Activated CD8-positive, alpha-beta memory T cell treated with anti-CD3 and anti-CD28 coated beads, Interleukin-2, amount 50 U/mL, for 1 hour (primary cell): ENCODE measurements around the gene NPC1L1.

Experiments used
- DNase-seq: peaks from one replicate; pipeline ENCODE4 v3.0.0-alpha.2; 2020; ENCODE audit errors: extremely low read depth

Gene NPC1L1

GRCh38 chr7:44538093-44538797 lies 2.9 kb downstream of the NPC1L1 start:
- no peak for DNase-seq

GRCh38 chr7:44537442-44537841 lies 3.7 kb downstream of the NPC1L1 start:
- DNase-seq, result no peak

- no peak for DNase-seq
Measured at GRCh38 chr7:44536090-44536489, 5.0 kb downstream of the NPC1L1 start.

GRCh38 chr7:44535348-44536064 lies 5.6 kb downstream of the NPC1L1 start:
- DNase-seq, result no peak

GRCh38 chr7:44534501-44534900 lies 6.6 kb downstream of the NPC1L1 start:
- no peak for DNase-seq

- DNase-seq, result no peak
Measured at GRCh38 chr7:44534087-44534486, 7.0 kb downstream of the NPC1L1 start.

GRCh38 chr7:44533301-44534055 lies 7.7 kb downstream of the NPC1L1 start:
- no peak for DNase-seq

- no peak for DNase-seq
Measured at GRCh38 chr7:44531421-44532380, 9.4 kb downstream of the NPC1L1 start.

GRCh38 chr7:44530990-44531389 lies 10.1 kb downstream of the NPC1L1 start:
- DNase-seq, result no peak

GRCh38 chr7:44524811-44525388 lies 16.2 kb downstream of the NPC1L1 start:
- DNase-seq, result no peak

- DNase-seq, result no peak
Measured at GRCh38 chr7:44522315-44522714, 18.8 kb downstream of the NPC1L1 start.

- no peak for DNase-seq
Measured at GRCh38 chr7:44521347-44522095, 19.6 kb downstream of the NPC1L1 start.

GRCh38 chr7:44520574-44520973 lies 20.6 kb downstream of the NPC1L1 start:
- DNase-seq, result no peak

GRCh38 chr7:44519546-44519945 lies 21.6 kb downstream of the NPC1L1 start:
- DNase-seq, result no peak

- DNase-seq, result no peak
Measured at GRCh38 chr7:44518761-44519160, 22.4 kb downstream of the NPC1L1 start.

- DNase-seq, result no peak
Measured at GRCh38 chr7:44517175-44517574, 24.0 kb downstream of the NPC1L1 start.

GRCh38 chr7:44515590-44516268 lies 25.4 kb downstream of the NPC1L1 start:
- no peak for DNase-seq

- no peak for DNase-seq
Measured at GRCh38 chr7:44512736-44513135, 28.4 kb downstream of the NPC1L1 start.

- DNase-seq, result no peak
Measured at GRCh38 chr7:44511863-44512468, 29.2 kb downstream of the NPC1L1 start.
